Type B pancreatic cell (in vitro differentiated cells): ENCODE data around the gene DPH6. TPM values are rescaled to one million over a fixed set of nuclear protein-coding genes. Genes with fewer than 3 reads are reported as not detected.

Experiments
- DNase-seq: peaks from one replicate; pipeline ENCODE4 v3.0.0; 2021; ENCODE audit warnings: mixed read lengths; ENCODE audit not compliant: unreplicated experiment; ENCODE audit errors: extremely low spot score
- H3K27ac Mint-ChIP-seq: 2 replicates; pipeline ENCODE4 v1.8.0; 2021; ENCODE audit warnings: mild to moderate bottlenecking, mixed read lengths
- H3K27me3 Mint-ChIP-seq: 2 replicates; pipeline ENCODE4 v1.8.0; 2021; ENCODE audit warnings: mixed read lengths
- H3K36me3 Mint-ChIP-seq: 2 replicates; pipeline ENCODE4 v1.8.0; 2021; ENCODE audit warnings: mixed read lengths
- H3K4me1 Mint-ChIP-seq: one replicate; pipeline ENCODE4 v1.8.0; 2021; ENCODE audit warnings: mixed read lengths; ENCODE audit not compliant: unreplicated experiment
- H3K4me3 Mint-ChIP-seq: 2 replicates; pipeline ENCODE4 v1.8.0; 2021; ENCODE audit warnings: mild to moderate bottlenecking, mixed read lengths
- H3K9me3 Mint-ChIP-seq: 2 replicates; pipeline ENCODE4 v1.8.0; 2021; ENCODE audit warnings: mixed read lengths
- CTCF ChIP-seq: fragments of 200-600 bp; sonication (generic); conservative IDR thresholded peaks from 2 replicates; pipeline ENCODE4 v1.5.0; 2021; ENCODE audit warnings: antibody characterized with exemption, mild to moderate bottlenecking
- total RNA-seq: library from RNA; stranded (reverse); gene quantifications from 2 replicates; pipeline ENCODE4 v1.2.1, GENCODE V29; 2021; ENCODE audit warnings: low replicate concordance

The DPH6 gene
- total RNA-seq, 1 donor from 2014 or later: 13.5 TPM

DNA sequence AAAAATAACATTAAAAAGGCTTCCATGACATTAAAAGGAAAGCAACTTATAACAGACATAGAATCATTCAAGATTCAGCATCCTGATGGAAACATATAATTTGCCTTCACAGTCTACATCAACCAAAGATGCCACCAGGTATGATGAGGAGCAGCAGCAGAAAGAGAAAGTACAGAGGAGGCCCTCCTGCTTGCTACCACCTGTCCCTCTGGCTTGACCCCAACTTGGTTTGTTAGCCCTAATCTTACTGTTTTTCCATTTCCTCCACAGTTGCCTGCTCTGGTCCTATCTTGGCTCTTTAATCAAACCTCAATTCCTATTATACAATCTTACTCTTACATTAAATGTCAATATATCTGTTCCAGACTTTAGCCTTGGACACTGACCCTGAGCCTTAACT is 171.3 kb downstream of the DPH6 start:
- Mint-ChIP-seq H3K9me3 (no peaks in the 10 kb centered on the region), H3K27ac (no peak overlapping the region), H3K36me3 (peaks cover 12% of the 10 kb centered on the region), H3K4me3 (no peak overlapping the region), H3K4me1 (no peaks in the 10 kb centered on the region), H3K27me3 (no peaks in the 10 kb centered on the region)
- no peak for TF ChIP-seq CTCF
- DNase-seq: no peak

GRCh38 chr15:35362195-35362829 is 183.7 kb downstream of the DPH6 start:
- Mint-ChIP-seq H3K27me3 (no peaks in the 10 kb centered on the region), H3K4me3 (no peak overlapping the region), H3K4me1 (no peaks in the 10 kb centered on the region), H3K9me3 (peaks cover 37% of the 10 kb centered on the region), H3K36me3 (peaks cover 15% of the 10 kb centered on the region), H3K27ac (no peak overlapping the region)
- no peak for TF ChIP-seq CTCF
- DNase-seq: no peak

DNA sequence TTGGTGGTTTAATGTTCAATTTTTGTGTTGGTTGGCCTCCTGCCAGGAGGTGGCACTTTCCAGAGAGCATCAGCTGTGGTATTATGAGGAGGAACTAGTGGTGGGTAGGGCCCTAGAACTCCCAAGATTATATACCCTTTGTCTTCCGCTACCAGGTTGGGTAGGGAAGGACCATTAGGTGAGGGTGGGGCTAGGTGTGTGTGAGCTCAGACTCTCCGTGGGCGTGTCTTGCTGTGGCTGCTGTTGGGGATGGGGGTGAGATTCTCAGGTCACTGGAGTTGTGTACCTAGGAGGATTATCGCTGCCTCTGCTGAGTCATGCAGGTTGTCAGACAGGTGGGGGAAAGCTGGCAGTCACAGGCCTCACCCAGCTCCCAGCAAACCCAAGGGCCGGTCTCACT is 187.1 kb downstream of the DPH6 start:
- Mint-ChIP-seq H3K27ac (no peak overlapping the region), H3K36me3 (peaks cover 11% of the 10 kb centered on the region), H3K9me3 (peaks cover 40% of the 10 kb centered on the region), H3K4me3 (no peak overlapping the region), H3K27me3 (no peaks in the 10 kb centered on the region), H3K4me1 (no peaks in the 10 kb centered on the region)
- no peak for DNase-seq
- TF ChIP-seq CTCF: no peak

DNA sequence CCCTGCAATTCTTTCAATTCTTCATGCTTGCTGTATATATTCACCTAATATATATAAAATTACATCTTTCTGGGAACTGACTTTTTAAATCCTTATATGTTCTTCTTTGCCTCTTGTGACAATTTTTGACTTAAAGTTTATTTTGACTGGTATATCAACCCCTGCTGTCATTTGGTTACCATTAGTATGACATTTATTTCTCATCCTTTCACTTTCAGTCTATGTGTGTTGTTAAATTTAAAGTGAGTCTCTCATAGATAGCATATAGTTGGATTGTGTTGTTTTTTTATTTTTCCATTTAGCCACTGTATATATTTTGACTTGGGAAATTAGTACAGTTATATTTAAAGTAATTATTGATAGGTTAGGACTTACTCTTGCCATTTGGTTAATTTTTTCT is 194.9 kb downstream of the DPH6 start:
- Mint-ChIP-seq H3K27ac (no peak overlapping the region), H3K4me1 (no peaks in the 10 kb centered on the region), H3K36me3 (no peaks in the 10 kb centered on the region), H3K9me3 (peaks cover 6% of the 10 kb centered on the region), H3K27me3 (no peaks in the 10 kb centered on the region), H3K4me3 (no peak overlapping the region)
- no peak for DNase-seq
- no peak for TF ChIP-seq CTCF

GRCh38 chr15:35349916-35350315 is 196.0 kb downstream of the DPH6 start:
- Mint-ChIP-seq H3K36me3 (no peaks in the 10 kb centered on the region), H3K4me1 (no peaks in the 10 kb centered on the region), H3K27me3 (no peaks in the 10 kb centered on the region), H3K4me3 (no peak overlapping the region), H3K9me3 (no peaks in the 10 kb centered on the region), H3K27ac (no peak overlapping the region)
- TF ChIP-seq CTCF: no peak
- no peak for DNase-seq

- no peak overlapping the region for H3K4me3 Mint-ChIP-seq
- no peak overlapping the region for H3K27ac Mint-ChIP-seq
- peaks cover 20% of the 10 kb centered on the region for H3K4me1 Mint-ChIP-seq
- H3K36me3 Mint-ChIP-seq: peaks cover 5% of the 10 kb centered on the region
- no peaks in the 10 kb centered on the region for H3K9me3 Mint-ChIP-seq
- no peak for DNase-seq
- no peaks in the 10 kb centered on the region for H3K27me3 Mint-ChIP-seq
- TF ChIP-seq CTCF: no peak
Observed at GRCh38 chr15:35330916-35331315, 215.0 kb downstream of the DPH6 start.
